Measurements from ENCODE around the gene NSMF.

NSMF gene

DNA sequence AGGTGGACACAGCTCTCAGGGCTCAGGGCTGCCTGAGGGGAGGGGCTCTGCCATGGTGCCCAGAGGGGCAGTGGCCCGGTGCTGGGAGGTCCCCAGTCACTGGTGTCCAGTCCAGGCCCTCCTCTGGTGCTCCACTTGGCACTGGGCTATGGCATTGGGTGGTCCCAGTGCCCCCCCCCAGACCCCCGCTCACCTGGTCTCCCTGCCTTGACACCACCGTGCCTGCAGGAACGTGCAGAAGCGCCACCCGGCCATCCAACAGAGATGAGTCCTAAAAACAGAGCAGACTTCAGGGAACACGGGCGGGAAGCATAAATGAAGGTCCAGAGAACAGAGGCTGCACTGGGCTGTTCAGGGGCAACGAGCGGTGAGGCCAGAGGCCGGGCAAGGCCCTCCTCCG is 42.3 kb upstream of the NSMF start:
- DNase-seq (ENCODE audit: low read depth, low spot score) = no peak
- no peak overlapping the region for H3K4me3 ChIP-seq (ENCODE audit: low read depth, low read length)
- in situ Hi-C loops (cut with HindIII; ENCODE audit: low sequenced_read_pairs) = no loop called here
- TF ChIP-seq, protein P1, sequence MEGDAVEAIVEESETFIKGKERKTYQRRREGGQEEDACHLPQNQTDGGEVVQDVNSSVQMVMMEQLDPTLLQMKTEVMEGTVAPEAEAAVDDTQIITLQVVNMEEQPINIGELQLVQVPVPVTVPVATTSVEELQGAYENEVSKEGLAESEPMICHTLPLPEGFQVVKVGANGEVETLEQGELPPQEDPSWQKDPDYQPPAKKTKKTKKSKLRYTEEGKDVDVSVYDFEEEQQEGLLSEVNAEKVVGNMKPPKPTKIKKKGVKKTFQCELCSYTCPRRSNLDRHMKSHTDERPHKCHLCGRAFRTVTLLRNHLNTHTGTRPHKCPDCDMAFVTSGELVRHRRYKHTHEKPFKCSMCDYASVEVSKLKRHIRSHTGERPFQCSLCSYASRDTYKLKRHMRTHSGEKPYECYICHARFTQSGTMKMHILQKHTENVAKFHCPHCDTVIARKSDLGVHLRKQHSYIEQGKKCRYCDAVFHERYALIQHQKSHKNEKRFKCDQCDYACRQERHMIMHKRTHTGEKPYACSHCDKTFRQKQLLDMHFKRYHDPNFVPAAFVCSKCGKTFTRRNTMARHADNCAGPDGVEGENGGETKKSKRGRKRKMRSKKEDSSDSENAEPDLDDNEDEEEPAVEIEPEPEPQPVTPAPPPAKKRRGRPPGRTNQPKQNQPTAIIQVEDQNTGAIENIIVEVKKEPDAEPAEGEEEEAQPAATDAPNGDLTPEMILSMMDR (IDR thresholded peaks at IDR 0.05; ENCODE audit: low read depth, low read length) = no peak

DNA sequence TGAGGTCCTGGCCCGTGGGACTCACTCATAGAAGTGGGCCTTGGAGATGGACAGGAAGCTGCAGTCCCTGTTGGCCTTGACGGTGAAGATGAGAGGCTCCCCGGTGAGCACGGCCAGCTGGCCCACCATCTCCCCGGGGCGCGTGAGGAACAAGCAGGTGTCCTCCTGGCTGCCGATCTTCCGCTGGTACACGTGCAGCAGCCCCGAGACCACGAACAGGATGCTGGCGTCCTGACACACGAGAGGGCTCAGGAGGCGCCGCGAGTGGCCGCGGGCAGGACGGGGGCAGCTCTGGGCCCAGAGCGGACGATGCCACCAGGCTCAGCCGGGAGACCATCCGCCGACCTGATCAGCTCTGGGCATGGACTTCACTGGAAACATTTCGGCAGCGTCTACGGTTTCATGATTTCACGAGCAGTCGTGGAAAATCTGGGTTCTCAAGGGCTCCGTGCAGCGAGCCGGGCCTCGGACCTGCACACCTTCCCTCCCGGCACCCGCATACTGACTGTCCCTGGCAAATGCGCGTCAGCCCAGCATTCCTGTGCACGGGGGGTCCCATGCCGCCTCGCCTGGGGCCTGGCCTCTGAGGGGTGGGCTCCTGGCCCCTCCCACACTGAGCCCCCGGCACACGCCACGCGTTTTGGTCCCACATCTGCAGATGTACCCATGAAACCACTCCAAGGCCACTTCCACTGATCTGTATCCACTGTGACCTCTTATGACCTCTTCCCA is 41.7 kb upstream of the NSMF start:
- in situ Hi-C loops (cut with HindIII; ENCODE audit: low sequenced_read_pairs) = no loop called here
- DNase-seq (ENCODE audit: low read depth, low spot score) = no peak
- H3K4me3 ChIP-seq (ENCODE audit: low read depth, low read length) = no peak overlapping the region
- TF ChIP-seq, protein P1 (IDR thresholded peaks at IDR 0.05; ENCODE audit: low read depth, low read length) = no peak

DNA sequence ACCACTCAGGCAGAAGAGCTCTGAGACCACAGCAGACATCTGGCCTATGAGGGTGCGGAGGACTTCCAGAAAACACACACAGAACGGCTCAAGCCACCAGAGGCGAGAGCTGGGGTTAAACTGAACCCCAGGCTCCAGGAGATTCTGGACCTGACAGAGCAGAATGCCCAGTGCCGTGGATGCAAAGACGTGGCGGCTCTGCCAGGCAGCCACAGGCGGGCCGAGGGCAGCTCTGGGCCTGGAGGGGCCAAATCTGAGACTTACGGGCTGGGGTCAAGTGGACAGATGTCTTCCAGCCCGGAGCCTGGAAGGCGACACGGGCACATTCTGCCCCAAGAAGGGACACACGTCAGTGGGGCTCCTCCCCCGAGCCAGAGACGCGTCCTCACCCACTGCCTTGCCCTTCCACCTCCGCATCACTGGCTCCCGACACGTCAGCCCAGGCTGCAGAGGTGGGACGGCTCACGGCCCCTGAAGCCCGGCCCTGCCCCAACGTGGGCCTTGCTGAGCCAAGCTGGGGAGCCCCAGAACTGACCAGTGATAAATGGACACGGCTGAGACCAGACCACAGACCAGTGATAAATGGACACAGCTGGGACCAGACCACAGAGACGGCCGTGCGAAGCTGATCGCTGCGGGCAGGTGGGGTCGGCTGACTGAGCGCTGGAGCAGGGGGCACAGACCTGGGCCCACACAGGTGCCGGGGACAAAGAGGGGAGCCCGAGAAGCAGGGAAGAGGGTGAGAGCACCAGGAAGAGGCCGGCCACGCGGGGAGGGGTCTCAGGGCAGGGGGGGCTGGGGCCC is 40.9 kb upstream of the NSMF start:
- H3K4me3 ChIP-seq (ENCODE audit: low read depth, low read length) = no peak overlapping the region
- no peak for DNase-seq (ENCODE audit: low read depth, low spot score)
- TF ChIP-seq, protein P1 (IDR thresholded peaks at IDR 0.05; ENCODE audit: low read depth, low read length) = no peak
- in situ Hi-C loops (cut with HindIII; ENCODE audit: low sequenced_read_pairs) = no loop called here

DNA sequence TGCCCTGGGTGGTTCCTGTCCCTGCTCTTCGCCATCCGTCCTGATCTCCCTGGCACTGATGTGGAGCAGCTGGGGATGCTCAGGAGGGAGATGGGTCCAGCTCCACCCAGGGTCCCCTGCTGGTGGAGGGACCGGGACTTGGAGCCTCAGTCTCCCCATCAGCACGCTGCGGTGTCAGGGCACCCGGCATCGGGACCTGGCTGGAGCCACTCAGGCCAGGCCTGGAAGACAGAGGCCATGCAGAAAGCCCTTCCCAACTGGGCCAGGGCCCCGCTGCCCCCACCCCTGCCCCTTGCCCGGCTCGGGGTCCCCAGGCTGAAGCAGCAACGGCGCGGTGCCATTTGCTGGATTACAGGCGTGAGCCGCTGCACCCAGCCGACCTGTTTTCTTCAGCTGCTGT is 40.3 kb upstream of the NSMF start:
- DNase-seq (ENCODE audit: low read depth, low spot score) = no peak
- TF ChIP-seq, protein P1 (IDR thresholded peaks at IDR 0.05; ENCODE audit: low read depth, low read length) = no peak
- in situ Hi-C loops (cut with HindIII; ENCODE audit: low sequenced_read_pairs) = no loop called here
- H3K4me3 ChIP-seq (ENCODE audit: low read depth, low read length) = no peak overlapping the region

DNA sequence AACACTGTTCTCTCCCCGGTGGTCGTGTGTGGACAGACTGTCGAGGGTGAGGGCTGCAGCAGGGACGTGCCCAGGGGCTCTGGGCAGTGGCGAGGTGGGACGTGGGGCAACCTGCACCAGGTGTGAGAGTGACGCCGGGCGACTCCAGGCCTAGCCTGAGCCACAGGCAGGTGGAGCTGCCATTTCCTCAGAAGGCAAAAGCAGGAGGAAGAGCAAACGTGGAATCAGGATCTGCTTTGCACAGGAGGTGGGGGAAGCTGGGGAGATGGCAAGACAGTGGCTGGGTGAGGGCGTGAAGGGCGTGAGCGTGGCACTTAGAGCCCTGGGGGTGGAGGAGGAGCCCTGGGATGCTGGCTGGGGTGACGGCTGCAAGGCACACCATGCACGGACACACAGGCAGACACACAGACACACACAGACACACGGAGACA is 39.6 kb upstream of the NSMF start:
- DNase-seq (ENCODE audit: low read depth, low spot score) = no peak
- TF ChIP-seq, protein P1 (IDR thresholded peaks at IDR 0.05; ENCODE audit: low read depth, low read length) = no peak
- no peak overlapping the region for H3K4me3 ChIP-seq (ENCODE audit: low read depth, low read length)
- in situ Hi-C loops (cut with HindIII; ENCODE audit: low sequenced_read_pairs) = no loop called here

DNA sequence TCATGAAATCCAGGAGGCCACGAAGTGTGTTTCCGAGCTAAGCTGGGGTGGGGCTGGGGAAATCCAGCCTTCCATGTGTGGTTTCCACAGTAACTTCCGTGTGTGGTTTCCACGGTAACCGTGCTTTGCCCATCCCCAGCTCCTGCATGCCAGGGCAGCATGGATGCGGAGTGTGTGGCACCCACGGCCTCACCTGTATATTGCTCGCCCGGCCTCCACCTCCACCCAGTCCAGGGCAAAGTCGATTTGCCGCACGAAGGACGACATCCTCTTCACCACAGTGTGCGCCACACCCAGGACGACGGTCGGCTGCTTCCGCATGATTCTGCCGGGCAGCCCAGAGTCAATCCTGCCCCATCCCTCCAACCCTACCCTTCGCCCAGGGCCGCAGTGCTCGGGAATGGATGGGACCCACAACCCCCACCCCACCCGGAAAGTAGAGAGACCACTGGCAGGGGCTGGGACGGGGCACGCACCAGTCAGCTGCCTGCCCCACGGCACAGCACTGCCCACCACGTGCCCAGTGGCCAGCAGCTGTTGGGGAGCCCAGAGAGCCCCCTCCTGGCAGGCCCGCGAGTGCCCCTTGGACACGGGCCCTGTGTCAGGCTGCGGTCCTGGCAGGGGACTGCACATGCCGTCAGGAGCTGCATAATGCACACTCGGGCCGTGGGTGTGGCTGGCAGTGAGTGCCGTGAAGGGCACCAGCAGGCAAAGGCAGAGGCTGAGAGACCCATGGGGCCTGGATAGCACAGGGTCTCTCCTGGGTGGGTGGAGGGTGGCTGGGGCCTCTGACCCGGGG is 39.0 kb upstream of the NSMF start:
- no peak for DNase-seq (ENCODE audit: low read depth, low spot score)
- in situ Hi-C loops (cut with HindIII; ENCODE audit: low sequenced_read_pairs) = no loop called here

More for the DNA sequence above, 39.0 kb upstream of the NSMF start:
- no peak overlapping the region for H3K4me3 ChIP-seq (ENCODE audit: low read depth, low read length)
- TF ChIP-seq, protein P1 (IDR thresholded peaks at IDR 0.05; ENCODE audit: low read depth, low read length) = no peak

Data from astrocyte of the spinal cord (primary cell).